SHP77 (cell line): ENCODE data around the gene RBM14.
A peak's percentile ranks its signal among the peaks of the same experiment; 100 is the strongest.
"Not testable (repeated sequence)": the region's sequence is repeated elsewhere in the genome, so short reads cannot be mapped to it uniquely, and the experiment has no call there.

Source experiments
- DNase-seq, 2 experiments: peaks; one replicate each; lab custom pipeline; 2025; lab: John Stamatoyannopoulos, UW

The RBM14 gene

DNA sequence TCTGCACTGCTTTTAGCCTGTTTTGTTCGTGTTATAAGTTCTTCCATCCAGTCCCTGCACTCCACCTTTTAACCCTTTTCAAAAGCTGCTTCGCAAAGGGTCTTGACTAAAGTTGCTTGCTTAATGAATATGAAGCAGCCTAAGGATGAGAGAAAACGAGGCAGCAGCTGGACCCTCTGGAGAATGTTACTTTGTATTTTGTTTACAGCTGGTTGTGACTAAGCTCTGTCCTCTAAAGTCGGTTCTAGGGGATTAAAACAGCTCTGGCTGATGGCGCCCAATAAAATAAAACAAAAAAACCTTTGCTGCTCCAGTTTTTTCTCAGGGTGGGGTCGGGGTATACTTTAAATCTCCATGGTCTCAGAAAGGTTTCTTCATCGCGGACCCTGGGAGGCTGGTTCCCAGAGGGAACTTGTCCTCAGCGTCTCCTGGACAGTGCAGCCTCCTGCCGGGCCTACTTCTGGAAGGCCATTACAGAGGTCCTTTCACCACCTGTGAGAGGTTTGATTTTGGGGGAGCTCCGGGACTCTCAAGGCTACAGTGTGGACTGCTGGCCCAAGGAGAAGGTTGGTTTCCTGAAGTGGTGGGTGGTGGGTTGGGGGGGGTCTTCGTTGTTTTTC is 21.2 kb downstream of the RBM14 start:
- DNase-seq = peak in 1 of 2 experiments; percentile 37

DNA sequence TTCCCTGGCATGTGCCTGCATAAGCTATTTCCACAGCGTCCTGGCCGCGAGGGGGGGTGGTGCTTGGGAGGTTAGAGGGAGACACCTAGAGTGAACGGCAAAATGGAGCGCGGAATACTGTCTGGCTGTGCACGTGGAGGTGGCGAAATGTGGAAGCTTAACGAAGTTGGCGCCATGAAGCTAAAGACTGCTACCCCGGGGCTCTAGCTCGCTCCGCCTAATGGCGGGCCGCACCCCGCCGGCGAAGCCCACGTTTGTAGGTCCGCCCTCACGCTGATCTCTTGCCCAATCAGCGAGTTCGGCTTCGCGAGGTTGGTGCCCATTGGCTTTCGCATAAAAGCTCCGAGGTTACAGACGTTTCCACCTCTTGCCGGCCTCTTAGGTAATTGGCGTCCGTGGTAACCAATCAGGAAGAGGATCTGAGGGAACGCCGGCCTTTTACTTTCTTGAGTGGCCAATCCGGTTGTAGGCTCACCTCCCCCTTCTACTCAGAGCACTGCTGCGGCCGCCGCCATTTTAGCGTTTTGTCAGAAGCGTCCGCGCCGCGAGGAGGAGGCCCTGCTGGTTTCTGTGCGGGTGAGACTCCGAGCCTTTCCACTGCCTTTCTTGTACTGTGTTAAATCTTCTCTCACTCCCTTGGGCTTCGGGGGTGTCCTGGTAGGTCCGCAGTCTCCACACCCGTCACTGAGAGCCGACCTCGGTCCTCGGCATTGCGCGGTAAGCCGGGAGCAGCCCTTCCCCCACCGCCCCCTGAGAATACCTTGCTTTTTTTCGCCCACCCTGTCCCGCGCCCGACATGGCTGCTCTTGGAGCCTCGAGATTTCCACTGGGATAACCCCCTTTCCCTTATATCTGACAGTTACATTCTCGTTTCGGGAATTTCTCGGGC is 22.0 kb downstream of the RBM14 start, which contains the start of gene RBM4:
TSS of gene RBM4 (plus strand) at position 527 of the 889 bp plus-strand sequence. CDS start 1,009 bp downstream, outside the sequence.
- peak; percentile 100 for DNase-seq

DNA sequence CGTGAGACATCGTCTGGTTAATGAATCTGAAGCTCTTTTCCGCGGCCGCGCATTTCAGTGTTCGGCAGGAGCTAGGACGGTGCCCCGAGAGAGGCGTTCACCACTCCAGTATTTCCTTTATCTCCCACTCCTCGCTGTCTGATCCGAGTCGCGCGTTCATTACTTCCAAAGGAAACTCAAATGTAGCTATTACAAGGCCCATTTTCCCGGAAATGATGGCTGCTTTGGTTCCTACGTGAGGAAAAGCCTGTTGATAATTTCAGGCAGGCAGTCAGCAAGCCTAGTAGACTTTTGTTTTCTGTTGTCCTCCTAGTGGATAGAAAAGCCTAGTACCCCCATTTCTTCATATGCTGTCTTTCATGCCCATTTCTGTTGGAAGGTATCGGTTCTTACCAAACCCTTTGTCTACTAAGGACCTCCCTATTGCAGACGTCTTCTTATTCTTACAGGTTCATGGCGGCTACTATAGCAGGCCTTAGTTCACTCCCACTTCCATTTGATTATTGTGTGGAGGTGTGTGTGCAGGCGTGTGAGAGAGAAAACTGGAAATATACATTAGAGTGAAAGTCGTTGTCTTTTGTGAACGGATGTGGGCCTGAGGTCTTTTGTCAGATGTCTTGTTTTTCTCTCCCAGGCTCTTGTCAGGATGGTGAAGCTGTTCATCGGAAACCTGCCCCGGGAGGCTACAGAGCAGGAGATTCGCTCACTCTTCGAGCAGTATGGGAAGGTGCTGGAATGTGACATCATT is 22.8 kb downstream of the RBM14 start:
- no peak for DNase-seq

DNA sequence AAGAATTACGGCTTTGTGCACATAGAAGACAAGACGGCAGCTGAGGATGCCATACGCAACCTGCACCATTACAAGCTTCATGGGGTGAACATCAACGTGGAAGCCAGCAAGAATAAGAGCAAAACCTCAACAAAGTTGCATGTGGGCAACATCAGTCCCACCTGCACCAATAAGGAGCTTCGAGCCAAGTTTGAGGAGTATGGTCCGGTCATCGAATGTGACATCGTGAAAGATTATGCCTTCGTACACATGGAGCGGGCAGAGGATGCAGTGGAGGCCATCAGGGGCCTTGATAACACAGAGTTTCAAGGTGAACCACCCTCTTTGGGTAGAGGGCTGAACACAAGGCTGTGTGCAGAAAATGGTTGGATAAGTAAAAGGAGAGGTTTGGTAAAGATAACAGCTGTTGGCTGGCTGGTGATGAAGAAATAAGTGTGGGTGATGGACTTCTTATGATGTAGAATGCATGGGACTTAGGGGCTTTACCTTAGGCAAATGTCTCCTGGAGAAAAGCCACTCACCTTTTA is 23.4 kb downstream of the RBM14 start:
- not testable (repeated sequence) for DNase-seq

DNA sequence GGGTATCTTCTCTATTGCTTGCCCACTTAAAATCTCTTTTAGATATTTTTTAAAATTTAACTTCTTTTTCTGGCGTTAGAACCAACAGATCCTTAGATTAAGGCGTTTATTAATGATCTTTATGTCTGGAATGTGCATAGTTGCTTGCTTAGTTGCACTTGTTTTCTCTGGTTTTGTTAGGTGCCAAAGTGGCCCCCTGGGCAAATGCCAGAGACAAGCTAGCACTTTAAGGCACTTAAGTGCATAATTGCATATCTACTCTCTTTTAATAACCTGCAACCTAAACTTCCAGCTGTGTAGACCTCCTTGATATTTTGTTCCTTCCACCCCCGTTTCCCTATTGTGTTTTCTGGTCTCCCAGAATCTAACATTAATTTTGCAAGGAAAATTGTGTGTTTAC is 25.4 kb downstream of the RBM14 start:
- DNase-seq = no peak

DNA sequence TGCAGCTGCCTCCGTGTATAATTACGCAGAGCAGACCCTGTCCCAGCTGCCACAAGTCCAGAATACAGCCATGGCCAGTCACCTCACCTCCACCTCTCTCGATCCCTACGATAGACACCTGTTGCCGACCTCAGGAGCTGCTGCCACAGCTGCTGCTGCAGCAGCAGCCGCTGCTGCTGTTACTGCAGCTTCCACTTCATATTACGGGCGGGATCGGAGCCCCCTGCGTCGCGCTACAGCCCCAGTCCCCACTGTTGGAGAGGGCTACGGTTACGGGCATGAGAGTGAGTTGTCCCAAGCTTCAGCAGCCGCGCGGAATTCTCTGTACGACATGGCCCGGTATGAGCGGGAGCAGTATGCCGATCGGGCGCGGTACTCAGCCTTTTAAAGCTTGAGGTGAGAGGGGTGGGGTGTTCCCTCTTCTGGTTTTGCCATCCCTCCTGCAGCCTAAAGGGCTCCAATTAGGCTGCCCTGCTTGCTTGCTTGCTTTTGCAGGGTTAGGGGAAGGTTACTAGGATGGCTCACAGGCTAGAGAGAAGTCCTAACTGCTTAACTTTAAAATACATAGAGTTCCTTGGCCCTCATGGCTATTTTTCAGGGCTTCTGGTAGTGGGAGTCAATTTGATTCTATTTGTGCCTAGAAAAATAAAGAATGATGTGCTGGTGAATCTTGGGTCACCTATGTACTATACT is 27.5 kb downstream of the RBM14 start:
- DNase-seq = no peak

DNA sequence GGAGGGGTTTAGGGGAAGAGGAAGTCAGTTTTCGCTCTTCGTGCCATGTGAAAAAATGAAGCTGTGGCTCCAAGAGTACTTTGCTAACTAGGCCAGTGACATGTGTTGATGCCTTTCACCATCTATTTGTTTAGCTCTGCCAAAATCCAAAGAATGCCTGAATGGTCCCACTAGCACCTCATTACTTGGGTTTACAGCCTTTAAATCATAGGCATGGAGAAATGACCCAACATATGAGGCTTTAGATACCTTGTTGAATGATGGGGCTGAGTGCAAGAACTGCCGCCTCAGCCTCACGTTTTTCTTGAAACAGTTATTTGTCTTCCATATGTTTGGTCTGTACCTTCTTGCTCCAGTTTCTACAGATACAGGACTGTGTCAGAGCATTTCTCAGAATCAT is 30.4 kb downstream of the RBM14 start:
- no peak for DNase-seq

DNA sequence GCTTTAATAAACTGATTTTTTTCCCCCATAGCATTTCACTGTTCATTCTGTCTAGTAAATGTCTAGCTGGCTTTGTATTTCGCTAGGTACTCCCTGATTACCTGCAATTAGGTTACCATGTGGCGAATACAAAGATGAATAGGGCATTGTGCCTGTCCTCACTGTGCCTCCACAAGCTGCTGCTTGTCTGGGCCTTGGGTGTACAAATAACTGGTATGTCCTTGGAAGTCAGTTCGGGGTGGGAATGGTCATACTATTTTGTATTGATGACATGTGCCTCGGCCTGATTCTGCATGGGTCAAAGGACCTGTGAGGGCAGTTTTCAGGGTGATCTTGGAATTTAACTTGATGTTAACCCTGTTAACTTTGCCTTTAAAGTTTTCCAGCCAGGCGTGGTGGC is 33.5 kb downstream of the RBM14 start:
- no peak for DNase-seq

DNA sequence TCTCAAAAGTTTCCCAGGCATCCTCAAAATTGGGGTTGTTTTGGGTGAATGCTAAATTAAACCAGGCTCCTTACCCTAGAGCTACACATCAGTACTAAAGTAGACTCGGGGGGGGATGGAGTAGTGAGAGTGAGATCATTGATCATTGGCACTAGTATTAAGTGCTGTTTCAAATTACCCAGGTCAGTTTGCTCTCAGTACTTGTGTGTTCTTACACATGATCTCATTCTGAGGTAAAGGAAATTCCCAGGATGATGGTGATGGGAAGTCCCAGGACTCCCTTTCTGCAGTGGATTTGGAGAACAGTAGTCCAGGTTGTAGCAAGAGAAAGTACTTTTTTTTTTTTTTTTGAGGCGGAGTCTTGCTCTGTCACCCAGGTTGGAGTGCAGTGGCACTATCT is 34.6 kb downstream of the RBM14 start:
- DNase-seq = no peak

DNA sequence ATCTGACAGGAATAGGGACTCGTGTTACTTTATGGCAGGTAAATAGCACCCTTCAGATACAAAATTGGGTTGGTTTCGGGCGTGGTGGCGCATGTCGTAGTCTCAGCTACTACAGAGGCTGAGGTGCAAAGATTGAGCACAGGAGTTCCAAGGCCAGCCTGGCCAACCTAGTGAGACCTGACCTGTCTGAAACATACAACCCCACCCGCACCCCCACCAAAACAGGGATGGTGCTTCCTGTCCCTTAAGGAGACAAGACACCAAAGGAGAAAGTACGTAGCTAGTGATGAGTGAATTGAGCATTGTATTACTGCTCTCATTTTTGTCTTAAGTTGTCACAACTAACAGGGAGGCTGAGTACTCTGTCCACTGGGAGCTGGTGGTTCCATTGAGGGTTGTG is 36.2 kb downstream of the RBM14 start:
- no peak for DNase-seq

DNA sequence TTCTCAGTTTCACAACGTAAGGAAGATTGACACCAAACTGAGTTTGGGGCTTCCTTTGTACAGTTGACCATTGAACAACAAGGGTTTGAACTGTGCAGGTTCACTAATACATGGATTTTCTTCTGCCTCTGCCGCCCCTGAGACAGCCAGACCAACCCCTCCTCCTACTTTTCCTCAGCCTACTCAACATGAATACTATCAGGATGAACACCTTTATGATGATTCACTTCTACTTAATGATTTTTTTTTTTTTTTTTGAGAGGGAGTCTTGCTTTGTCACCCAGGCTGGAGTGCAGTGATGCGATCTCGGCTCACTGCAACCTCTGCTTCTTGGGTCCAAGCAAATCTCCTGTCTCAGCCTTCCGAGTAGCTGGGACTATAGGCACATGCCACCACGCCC is 36.7 kb downstream of the RBM14 start:
- no peak for DNase-seq

DNA sequence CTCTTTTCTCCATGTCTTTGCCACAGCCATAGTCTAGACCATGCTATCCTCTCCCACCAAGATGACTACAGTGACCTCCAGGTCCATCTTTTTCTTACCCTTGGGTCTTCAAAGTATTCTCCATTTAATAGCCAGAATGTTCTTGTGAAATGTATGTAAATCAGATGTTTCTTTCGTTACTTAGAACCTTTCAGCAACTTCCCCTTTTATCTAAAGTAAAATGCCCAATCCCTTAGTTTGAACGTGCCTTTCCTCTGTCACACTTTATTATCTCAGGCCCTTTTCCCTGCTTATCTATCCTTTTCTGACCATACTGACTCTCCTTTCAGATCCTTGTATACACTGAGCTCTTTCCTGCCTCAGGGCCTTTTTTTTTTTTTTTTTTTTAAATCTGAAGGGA is 43.3 kb downstream of the RBM14 start:
- DNase-seq = no peak

DNA sequence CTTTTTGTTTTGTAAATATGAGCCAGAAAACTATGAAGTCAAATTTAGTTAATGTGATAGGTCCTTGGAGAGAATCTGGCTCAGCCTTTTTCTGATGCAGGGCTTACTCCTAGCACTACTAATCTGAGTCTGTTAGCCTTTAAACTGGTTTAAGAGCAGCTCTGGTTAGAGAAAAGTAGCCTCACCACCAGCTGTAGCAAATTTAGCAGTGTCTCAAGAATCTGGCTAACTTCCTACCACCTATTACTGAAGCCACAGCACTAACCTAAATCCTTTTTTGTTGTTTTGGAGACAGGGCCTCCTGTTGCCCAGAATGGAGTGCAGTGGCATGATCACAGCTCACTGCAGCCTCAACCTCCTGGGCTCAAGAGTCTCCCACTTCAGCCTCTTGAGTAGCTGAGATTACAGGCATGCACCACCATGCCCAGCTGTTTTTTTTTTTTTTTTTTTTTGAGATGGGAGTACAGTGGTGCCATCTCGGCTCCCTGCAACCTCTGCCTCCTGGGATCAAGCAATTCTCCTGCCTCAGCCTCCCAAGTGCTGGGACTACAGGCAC is 47.4 kb downstream of the RBM14 start:
- DNase-seq = no peak

DNA sequence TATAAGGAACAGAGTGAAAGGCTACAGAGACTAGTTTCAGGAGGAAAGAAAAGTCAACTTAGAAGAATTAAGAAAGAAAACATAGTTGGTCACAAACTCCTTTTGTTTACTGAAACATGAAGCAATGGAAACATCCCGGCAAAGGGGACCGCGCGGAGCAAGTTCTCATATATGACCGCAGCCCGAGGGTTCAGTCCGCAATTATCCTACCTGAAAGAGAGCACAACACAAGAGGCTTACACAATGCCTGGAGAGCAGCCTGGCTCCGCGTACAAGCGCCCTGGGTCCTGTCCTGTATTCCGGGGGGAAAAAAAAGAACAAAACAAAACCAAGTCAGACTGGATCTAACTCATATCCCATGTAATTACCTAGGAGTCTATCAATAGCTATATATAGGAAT is 48.9 kb downstream of the RBM14 start:
- DNase-seq = no peak

DNA sequence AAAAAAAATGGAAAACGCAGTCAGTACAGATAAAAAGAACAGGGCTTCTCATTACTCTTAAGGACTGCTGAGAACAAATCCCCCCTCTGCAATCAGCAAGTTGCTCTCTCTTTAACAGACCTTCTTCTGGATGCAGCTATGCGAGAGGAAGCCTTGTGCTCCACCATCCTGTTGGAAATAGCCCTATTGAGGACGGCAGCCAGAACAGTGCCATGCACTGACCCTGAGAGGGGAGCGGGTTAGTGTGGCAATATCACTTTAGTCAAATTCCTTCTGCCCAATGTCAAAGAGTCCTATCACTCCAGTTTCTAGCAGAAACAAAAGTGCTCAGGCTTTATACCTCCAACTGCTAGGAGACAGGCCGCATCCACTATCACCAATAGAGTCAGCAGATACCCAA is 54.4 kb downstream of the RBM14 start:
- no peak for DNase-seq

DNA sequence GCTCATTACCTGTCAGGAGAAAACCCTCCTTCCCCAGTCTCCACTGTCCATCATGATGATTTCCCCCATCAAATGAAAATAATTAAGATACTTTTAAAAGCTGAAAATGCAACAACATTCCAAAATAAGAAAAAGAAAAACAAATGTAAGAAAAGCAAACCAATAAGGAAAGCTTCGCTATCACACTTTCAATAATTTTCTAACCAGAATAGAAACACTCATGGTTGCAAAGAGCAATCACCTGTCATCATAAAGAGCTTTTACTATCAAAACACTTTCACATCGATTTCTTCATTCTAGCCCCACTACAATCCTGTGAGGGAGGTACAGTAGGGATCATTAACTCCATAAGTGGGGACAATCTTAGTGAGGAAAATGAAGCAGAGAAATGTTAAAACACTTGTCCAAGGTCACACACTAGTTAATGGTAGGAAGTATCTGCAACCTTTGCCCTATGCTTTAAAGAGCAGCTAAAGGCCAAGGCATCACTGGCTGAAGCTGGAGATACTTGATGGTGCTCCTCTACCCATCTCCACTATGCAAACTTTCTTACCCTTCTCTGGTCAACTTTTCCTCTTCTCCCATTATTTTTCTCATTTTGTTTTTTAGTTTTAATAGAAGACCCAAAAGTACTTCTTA is 58.7 kb downstream of the RBM14 start:
- DNase-seq = no peak

DNA sequence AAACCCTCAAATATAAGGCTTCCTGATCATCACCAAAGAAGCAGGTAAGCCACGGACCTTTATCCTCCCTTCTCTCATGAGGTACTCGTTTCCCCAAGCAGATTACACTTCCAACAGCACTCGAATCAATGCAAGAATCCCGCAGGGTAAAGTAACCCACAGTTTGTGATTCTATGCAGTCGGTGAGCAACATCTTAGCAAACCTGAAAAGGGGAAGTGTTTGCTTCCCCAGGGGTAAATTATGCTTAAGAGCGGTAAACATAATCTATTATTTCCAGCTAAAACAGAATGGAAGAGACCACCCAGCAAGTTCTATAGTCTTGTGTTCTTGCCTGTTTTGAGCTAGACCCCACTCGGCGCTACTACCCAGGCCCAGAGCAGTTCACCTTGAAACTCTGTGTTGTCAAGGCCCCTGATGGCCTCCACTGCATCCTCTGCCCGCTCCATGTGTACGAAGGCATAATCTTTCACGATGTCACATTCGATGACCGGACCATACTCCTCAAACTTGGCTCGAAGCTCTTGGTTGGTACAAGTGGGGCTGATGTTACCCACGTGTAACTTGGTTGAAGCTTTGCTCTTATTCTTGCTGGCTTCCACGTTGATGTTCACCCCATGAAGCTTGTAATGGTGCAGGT is 60.0 kb downstream of the RBM14 start:
- no peak for DNase-seq
